HepG2 (cell line): Measurements from ENCODE around the gene ACBD7. TPM values are rescaled to one million over a fixed set of nuclear protein-coding genes. Genes with fewer than 3 reads are reported as not detected.
A peak's percentile ranks its signal among the peaks of the same experiment; 100 is the strongest.

Source experiments
- ATRX ChIP-seq: sonication (generic); formaldehyde crosslinking; IDR thresholded peaks from 2 replicates; pipeline ENCODE4 v1.4.0; 2020; ENCODE audit warnings: missing genetic modification reagents, borderline replicate concordance
- CREB1 ChIP-seq, 2 experiments: fragments of 450-650 bp in 1 of 2; IDR thresholded peaks; 2 replicates each; pipeline ENCODE4 v1.6.1; 2016 to 2017; ENCODE audit warnings: control low read depth in 1 of 2, mild to moderate bottlenecking in 1 of 2, missing compliant biosample characterization in 1 of 2, missing genetic modification characterization in 1 of 2
- ELF4 ChIP-seq: sonication (generic); formaldehyde crosslinking; IDR thresholded peaks from 2 replicates; pipeline ENCODE4 v1.5.0; 2020; ENCODE audit warnings: missing genetic modification reagents, mild to moderate bottlenecking, moderate library complexity, borderline replicate concordance
- ESRRA ChIP-seq: sonication (generic); formaldehyde crosslinking; IDR thresholded peaks from 2 replicates; pipeline ENCODE4 v1.5.1; 2020; ENCODE audit warnings: mild to moderate bottlenecking, low read depth, missing genetic modification reagents
- ETV5 ChIP-seq: IDR thresholded peaks from 2 replicates; pipeline ENCODE4 v1.6.1; 2018; ENCODE audit warnings: missing biosample characterization, missing genetic modification reagents, inconsistent platforms, borderline replicate concordance
- GABPB1 ChIP-seq: IDR thresholded peaks from 2 replicates; pipeline ENCODE4 v1.6.1; 2016; ENCODE audit warnings: mild to moderate bottlenecking, missing genetic modification reagents, moderate library complexity, missing compliant biosample characterization
- GFI1 ChIP-seq: sonication (generic); formaldehyde crosslinking; IDR thresholded peaks from 2 replicates; pipeline ENCODE4 v1.5.0; 2020; ENCODE audit warnings: missing genetic modification reagents, mild to moderate bottlenecking, borderline replicate concordance
- GTF3A ChIP-seq: sonication (generic); formaldehyde crosslinking; conservative IDR thresholded peaks from 2 replicates; pipeline ENCODE4 v1.4.0; 2020; ENCODE audit warnings: mild to moderate bottlenecking, missing genetic modification reagents
- GZF1 ChIP-seq: sonication (generic); formaldehyde crosslinking; IDR thresholded peaks from 2 replicates; pipeline ENCODE4 v1.5.1; 2020; ENCODE audit warnings: mild to moderate bottlenecking, missing genetic modification reagents
- HOXA9 ChIP-seq: sonication (generic); formaldehyde crosslinking; IDR thresholded peaks from 2 replicates; pipeline ENCODE4 v1.8.1; 2022; ENCODE audit warnings: missing genetic modification reagents, mild to moderate bottlenecking, moderate library complexity, borderline replicate concordance
- LBX2 ChIP-seq: sonication (generic); formaldehyde crosslinking; IDR thresholded peaks from 2 replicates; pipeline ENCODE4 v1.5.0; 2020; ENCODE audit warnings: missing genetic modification reagents, mild to moderate bottlenecking, borderline replicate concordance
- MTERF4 ChIP-seq: sonication (generic); formaldehyde crosslinking; IDR thresholded peaks from 2 replicates; pipeline ENCODE4 v1.8.0; 2023; ENCODE audit warnings: mild to moderate bottlenecking, missing genetic modification reagents
- RFX3 ChIP-seq: IDR thresholded peaks from 2 replicates; pipeline ENCODE4 v1.6.1; 2016; ENCODE audit warnings: missing biosample characterization, missing genetic modification reagents
- SPEN ChIP-seq: sonication (generic); formaldehyde crosslinking; IDR thresholded peaks from 2 replicates; pipeline ENCODE4 v1.5.1; 2020; ENCODE audit warnings: low read depth, mild to moderate bottlenecking, missing genetic modification reagents
- TEAD2 ChIP-seq: sonication (generic); formaldehyde crosslinking; IDR thresholded peaks from 2 replicates; pipeline ENCODE4 v1.9.0; 2021; ENCODE audit warnings: missing genetic modification reagents
- THAP9 ChIP-seq: sonication (generic); formaldehyde crosslinking; IDR thresholded peaks from 2 replicates; pipeline ENCODE4; 2020; ENCODE audit warnings: missing genetic modification reagents, mild to moderate bottlenecking, borderline replicate concordance
- YEATS4 ChIP-seq: sonication (generic); formaldehyde crosslinking; IDR thresholded peaks from 2 replicates; pipeline ENCODE4 v1.4.0; 2020; ENCODE audit warnings: missing genetic modification reagents, borderline replicate concordance
- ZNF232 ChIP-seq: sonication (generic); formaldehyde crosslinking; IDR thresholded peaks from 2 replicates; pipeline ENCODE4 v1.4.0; 2020; ENCODE audit warnings: missing genetic modification reagents, borderline replicate concordance
- ZNF547 ChIP-seq: sonication (generic); formaldehyde crosslinking; IDR thresholded peaks from 2 replicates; pipeline ENCODE4 v1.5.1; 2020; ENCODE audit warnings: mild to moderate bottlenecking, missing genetic modification reagents
- ZNF569 ChIP-seq: sonication (generic); formaldehyde crosslinking; IDR thresholded peaks from 2 replicates; pipeline ENCODE4 v1.5.0; 2020; ENCODE audit warnings: mild to moderate bottlenecking, missing genetic modification reagents, moderate library complexity, borderline replicate concordance
- ZNF720 ChIP-seq: sonication (generic); formaldehyde crosslinking; IDR thresholded peaks from 2 replicates; pipeline ENCODE4 v1.4.0; 2020; ENCODE audit warnings: missing genetic modification reagents
- ZNF776 ChIP-seq: sonication (generic); formaldehyde crosslinking; IDR thresholded peaks from 2 replicates; pipeline ENCODE4 v1.4.0; 2020; ENCODE audit warnings: mild to moderate bottlenecking, missing genetic modification reagents
- ZNF883 ChIP-seq: sonication (generic); formaldehyde crosslinking; IDR thresholded peaks from 2 replicates; pipeline ENCODE4 v1.5.1; 2020; ENCODE audit warnings: mild to moderate bottlenecking, missing genetic modification reagents; ENCODE audit errors: not compliant biosample characterization
- polyA plus RNA-seq, 8 experiments: library from polyadenylated mRNA; depleted of rRNA in 3 of 8; stranded (reverse) in 7 of 8; unstranded in 1 of 8; fragments of >200 nt; fragmentation: Illumina TruSeq in 4 of 8; extraction: Trizol in 4 of 8; gene quantifications; 2 replicates each; pipeline versions ENCODE4 v1.2.1 to v1.2.3, GENCODE V29; 2011 to 2016; ENCODE audit warnings: low read depth in 4 of 8, missing spikeins in 1 of 8, mixed read lengths in 1 of 8; ENCODE audit not compliant: insufficient read depth in 1 of 8
- total RNA-seq, 5 experiments: library from RNA; depleted of rRNA; stranded (reverse); fragments of >200 nt; fragmentation: Illumina TruSeq; extraction: Trizol; gene quantifications; 2 replicates each; pipeline ENCODE4 v1.2.3, GENCODE V29; 2016; ENCODE audit warnings: low read depth in 1 of 5
- TF ChIP-seq, protein P1 (sequence below): sonication (generic); formaldehyde crosslinking; IDR thresholded peaks from 2 replicates; pipeline ENCODE4 v1.5.0; 2020; ENCODE audit warnings: mild to moderate bottlenecking, missing genetic modification reagents

The ACBD7 gene
- total and polyA plus RNA-seq, 2 of the 13 experiments (the other 11 are each of a cell fraction or from before 2014, with no cell fraction given): 1.4 to 2.6 TPM

DNA sequence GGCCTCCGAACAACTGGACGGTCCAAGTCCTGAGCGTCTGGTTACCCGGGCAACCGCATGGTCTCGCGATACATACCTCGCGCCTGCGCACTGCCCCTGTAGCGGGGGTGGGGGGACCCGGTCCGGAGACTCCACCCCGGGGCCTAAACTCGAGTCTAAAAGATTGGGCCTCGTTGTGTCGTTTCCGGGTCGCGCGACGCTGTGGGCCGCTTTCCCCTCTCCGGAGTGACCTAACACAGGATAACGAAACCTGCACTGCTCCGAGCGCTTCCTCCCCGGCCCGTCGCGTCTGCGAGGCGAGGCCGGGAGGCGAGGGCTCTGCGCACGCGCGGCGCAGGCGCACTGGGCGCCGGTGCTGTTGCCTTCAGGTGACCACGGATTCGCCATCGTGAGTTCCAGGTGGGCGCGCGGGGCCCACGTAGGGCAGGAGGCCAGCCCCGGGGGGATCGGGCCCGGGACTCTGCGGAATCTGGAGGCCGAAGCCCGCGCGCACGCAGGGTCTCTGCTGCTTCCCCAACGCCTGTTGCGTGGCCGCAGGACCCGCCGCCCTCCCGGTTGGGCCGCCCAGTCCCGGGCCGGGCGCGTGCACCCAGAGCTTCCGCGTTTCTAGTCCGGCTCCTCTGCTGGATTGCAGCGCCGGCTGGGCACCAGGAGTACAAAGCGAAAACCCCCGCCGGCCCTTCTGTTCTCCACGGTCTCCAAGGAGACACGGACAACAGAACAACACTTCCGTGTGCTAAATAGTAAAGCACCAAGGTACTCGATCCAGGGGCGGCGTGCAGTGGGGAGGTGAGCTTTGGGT, 8.6 kb upstream of the ACBD7 start, which contains the start of gene RPP38 (continued):
- TF ChIP-seq THAP9 (CRISPR knock-in tag): peak; percentile 92
- peak; percentile 93 for TF ChIP-seq SPEN (CRISPR knock-in tag)
- TF ChIP-seq RFX3 (CRISPR knock-in tag): peak; percentile 96
- TF ChIP-seq ZNF776 (CRISPR knock-in tag): peak; percentile 81
- TF ChIP-seq HOXA9: peak; percentile 88
- TF ChIP-seq CREB1 (IDR thresholded peaks at IDR 0.05): no peak
- TF ChIP-seq CREB1 (CRISPR knock-in tag; IDR thresholded peaks at IDR 0.05): no peak
- TF ChIP-seq MTERF4 (CRISPR knock-in tag): peak; percentile 77
- TF ChIP-seq ZNF232 (CRISPR knock-in tag): peak; percentile 37
- 0 out of 2 replicates have a peak, but pooled peaks have one; percentile 29 for TF ChIP-seq GTF3A (CRISPR knock-in tag)
- no peak for TF ChIP-seq ZNF720 (CRISPR knock-in tag)
- TF ChIP-seq LBX2 (CRISPR knock-in tag): peak; percentile 92; the same call in 1 of the 2 replicates
- peak; percentile 98 for TF ChIP-seq ZNF547 (CRISPR knock-in tag)
- TF ChIP-seq GFI1 (CRISPR knock-in tag): peak; percentile 71; the same call in 1 of the 2 replicates
- TF ChIP-seq ESRRA (CRISPR knock-in tag): 0 out of 2 replicates have a peak, but pooled peaks have one; percentile 31
- TF ChIP-seq ETV5 (CRISPR knock-in tag): peak; percentile 52; the same call in 1 of the 2 replicates
- TF ChIP-seq ATRX (CRISPR knock-in tag): no peak
- no peak for TF ChIP-seq GZF1 (CRISPR knock-in tag)
- TF ChIP-seq, protein P1, sequence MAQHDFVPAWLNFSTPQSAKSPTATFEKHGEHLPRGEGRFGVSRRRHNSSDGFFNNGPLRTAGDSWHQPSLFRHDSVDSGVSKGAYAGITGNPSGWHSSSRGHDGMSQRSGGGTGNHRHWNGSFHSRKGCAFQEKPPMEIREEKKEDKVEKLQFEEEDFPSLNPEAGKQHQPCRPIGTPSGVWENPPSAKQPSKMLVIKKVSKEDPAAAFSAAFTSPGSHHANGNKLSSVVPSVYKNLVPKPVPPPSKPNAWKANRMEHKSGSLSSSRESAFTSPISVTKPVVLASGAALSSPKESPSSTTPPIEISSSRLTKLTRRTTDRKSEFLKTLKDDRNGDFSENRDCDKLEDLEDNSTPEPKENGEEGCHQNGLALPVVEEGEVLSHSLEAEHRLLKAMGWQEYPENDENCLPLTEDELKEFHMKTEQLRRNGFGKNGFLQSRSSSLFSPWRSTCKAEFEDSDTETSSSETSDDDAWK (CRISPR knock-in tag): no peak
- peak; percentile 27; the same call in 1 of the 2 replicates for TF ChIP-seq ZNF569 (CRISPR knock-in tag)
- 0 out of 2 replicates have a peak, but pooled peaks have one; percentile 24 for TF ChIP-seq TEAD2 (CRISPR knock-in tag)
- peak; percentile 74; the same call in 1 of the 2 replicates for TF ChIP-seq ELF4 (CRISPR knock-in tag)
- TF ChIP-seq YEATS4 (CRISPR knock-in tag): peak; percentile 97
- peak; percentile 84 for TF ChIP-seq GABPB1 (CRISPR knock-in tag)
- peak; percentile 96 for TF ChIP-seq ZNF883 (CRISPR knock-in tag)
